OCI-LY3 (cell line): ENCODE measurements around the gene DUSP16.

Experiments used
- H2AFZ ChIP-seq: fragments of 200-600, 300-600 bp; shearing (Covaris generic); 2 replicates; pipeline ENCODE4 v1.6.0; 2014; ENCODE audit warnings: antibody characterized with exemption, low read depth, low read length
- H3K27ac ChIP-seq: fragments of 200-600, 300-600 bp; sonication (generic); 2 replicates; pipeline ENCODE4 v1.5.1; 2014; ENCODE audit warnings: mild to moderate bottlenecking, low read length, moderate library complexity, mixed read lengths
- H3K27me3 ChIP-seq: fragments of 200-600, 300-600 bp; sonication (generic); 2 replicates; pipeline ENCODE4 v1.6.1; 2014; ENCODE audit warnings: low read depth, low read length, mixed read lengths
- H3K36me3 ChIP-seq: fragments of 200-600, 300-600 bp; sonication (generic); replicated peaks from 2 replicates; pipeline ENCODE3; 2014; ENCODE audit warnings: low read depth, low read length, mixed read lengths
- H3K4me1 ChIP-seq: fragments of 300-600, 200-600 bp; sonication (generic); 2 replicates; pipeline ENCODE4 v1.6.1; 2014; ENCODE audit warnings: low read length, mixed read lengths
- H3K4me2 ChIP-seq: fragments of 200-600, 300-600 bp; sonication (generic); 2 replicates; pipeline ENCODE4 v1.6.1; 2014; ENCODE audit warnings: low read length, mixed read lengths
- H3K4me3 ChIP-seq: fragments of 300-600, 200-600 bp; sonication (generic); 2 replicates; pipeline ENCODE4 v1.5.1; 2014; ENCODE audit warnings: antibody characterized with exemption, mild to moderate bottlenecking, low read length, moderate library complexity
- H3K79me2 ChIP-seq: fragments of 300-600, 200-600 bp; shearing (Covaris generic); 2 replicates; pipeline ENCODE4 v1.6.1; 2014; ENCODE audit warnings: mild to moderate bottlenecking, low read length, mixed read lengths
- H3K9ac ChIP-seq: fragments of 300-600, 200-600 bp; shearing (Covaris generic); 2 replicates; pipeline ENCODE4 v1.6.0; 2014; ENCODE audit warnings: mild to moderate bottlenecking, low read length, moderate library complexity
- H3K9me3 ChIP-seq: fragments of 200-600, 300-600 bp; shearing (Covaris generic); 2 replicates; pipeline ENCODE4 v1.6.1; 2014; ENCODE audit warnings: low read length, mixed read lengths; ENCODE audit not compliant: insufficient read depth
- H4K20me1 ChIP-seq: fragments of 200-600, 300-600 bp; sonication (generic); 2 replicates; pipeline ENCODE4 v1.6.1; 2016; ENCODE audit warnings: low read length, mixed read lengths; ENCODE audit not compliant: insufficient read depth
- EZH2phosphoT487 ChIP-seq: fragments of 200-600 bp; shearing (Covaris generic); IDR thresholded peaks from 2 replicates; pipeline ENCODE4 v1.6.1; 2018; ENCODE audit warnings: antibody characterized with exemption, mixed run types, low read depth
- TF ChIP-seq, protein P1 (sequence below): fragments of 200-600, 300-600 bp; sonication (generic); IDR thresholded peaks from 2 replicates; pipeline ENCODE4 v1.5.1; 2014; ENCODE audit warnings: antibody characterized with exemption, low read length, low read depth

Gene DUSP16

DNA sequence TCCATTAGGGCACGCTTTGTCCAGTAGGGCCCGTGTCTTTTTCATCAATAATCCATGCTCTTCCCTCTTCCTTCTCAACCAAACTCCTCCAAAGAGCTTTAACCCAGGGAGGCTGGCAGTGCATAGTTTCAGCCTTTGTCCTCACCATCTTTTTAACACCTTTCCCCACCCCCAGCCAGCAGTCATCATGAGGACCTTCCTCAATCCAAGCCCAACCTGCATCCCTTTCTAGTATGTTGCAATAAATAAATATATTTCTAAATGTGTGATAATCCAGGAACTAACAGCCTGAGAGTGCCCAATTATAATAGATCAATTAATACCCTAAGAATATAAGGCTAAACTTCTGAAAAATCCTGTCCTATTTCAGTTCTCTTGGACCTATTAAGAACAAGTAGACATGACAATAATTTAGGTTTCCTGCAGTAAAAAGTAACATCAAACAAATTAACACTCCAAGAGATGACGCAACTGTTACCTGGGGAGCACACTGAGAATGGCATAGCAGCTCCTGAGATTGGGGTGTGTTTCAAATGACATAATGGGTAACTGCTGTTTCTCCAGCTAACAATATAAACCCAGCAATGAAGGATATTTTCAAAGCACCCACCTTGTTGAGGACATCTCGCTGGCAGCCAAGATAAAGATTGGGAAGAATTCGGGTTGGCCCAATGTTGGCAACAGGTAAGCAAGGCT is 62.6 kb downstream of the DUSP16 start:
- no peaks in the 10 kb centered on the region for H3K79me2 ChIP-seq
- H3K36me3 ChIP-seq = no peaks in the 10 kb centered on the region
- no peaks in the 10 kb centered on the region for H3K9me3 ChIP-seq
- no peak overlapping the region for H2AFZ ChIP-seq
- H3K27me3 ChIP-seq = no peaks in the 10 kb centered on the region
- TF ChIP-seq, protein P1, sequence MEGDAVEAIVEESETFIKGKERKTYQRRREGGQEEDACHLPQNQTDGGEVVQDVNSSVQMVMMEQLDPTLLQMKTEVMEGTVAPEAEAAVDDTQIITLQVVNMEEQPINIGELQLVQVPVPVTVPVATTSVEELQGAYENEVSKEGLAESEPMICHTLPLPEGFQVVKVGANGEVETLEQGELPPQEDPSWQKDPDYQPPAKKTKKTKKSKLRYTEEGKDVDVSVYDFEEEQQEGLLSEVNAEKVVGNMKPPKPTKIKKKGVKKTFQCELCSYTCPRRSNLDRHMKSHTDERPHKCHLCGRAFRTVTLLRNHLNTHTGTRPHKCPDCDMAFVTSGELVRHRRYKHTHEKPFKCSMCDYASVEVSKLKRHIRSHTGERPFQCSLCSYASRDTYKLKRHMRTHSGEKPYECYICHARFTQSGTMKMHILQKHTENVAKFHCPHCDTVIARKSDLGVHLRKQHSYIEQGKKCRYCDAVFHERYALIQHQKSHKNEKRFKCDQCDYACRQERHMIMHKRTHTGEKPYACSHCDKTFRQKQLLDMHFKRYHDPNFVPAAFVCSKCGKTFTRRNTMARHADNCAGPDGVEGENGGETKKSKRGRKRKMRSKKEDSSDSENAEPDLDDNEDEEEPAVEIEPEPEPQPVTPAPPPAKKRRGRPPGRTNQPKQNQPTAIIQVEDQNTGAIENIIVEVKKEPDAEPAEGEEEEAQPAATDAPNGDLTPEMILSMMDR = no peak
- TF ChIP-seq EZH2phosphoT487 = no peak
- peaks cover 25% of the 10 kb centered on the region for H3K4me1 ChIP-seq
- H4K20me1 ChIP-seq = no peaks in the 10 kb centered on the region
- H3K4me3 ChIP-seq = no peak overlapping the region
- no peak overlapping the region for H3K27ac ChIP-seq
- no peak overlapping the region for H3K9ac ChIP-seq
- no peak overlapping the region for H3K4me2 ChIP-seq

DNA sequence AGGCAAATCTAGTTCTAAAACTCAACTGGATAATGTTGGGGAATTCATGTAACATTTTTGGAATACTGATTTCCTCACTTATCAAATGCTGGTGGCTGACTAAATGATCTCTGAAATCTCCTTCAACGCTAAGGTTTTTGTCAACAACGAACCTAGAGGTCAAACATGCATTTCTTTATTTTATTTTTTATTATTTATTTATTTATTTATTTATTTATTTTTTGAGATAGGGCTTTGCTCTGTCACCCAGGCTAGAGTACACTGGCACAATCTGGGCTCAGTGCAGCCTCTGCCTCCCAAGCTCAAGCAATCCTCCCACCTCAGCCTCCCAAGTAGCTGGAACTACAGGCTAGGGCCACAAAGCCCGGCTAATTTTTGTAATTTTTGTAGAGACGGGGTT is 64.5 kb downstream of the DUSP16 start:
- Histone ChIP-seq H3K79me2 (no peaks in the 10 kb centered on the region), H3K9ac (no peak overlapping the region), H3K4me1 (peaks cover 15% of the 10 kb centered on the region), H3K9me3 (no peaks in the 10 kb centered on the region), H3K27ac (no peak overlapping the region), H3K4me2 (no peak overlapping the region), H3K27me3 (no peaks in the 10 kb centered on the region), H2AFZ (no peak overlapping the region), H3K36me3 (no peaks in the 10 kb centered on the region), H3K4me3 (no peak overlapping the region), H4K20me1 (no peaks in the 10 kb centered on the region)
- TF ChIP-seq, protein P1 = no peak
- no peak for TF ChIP-seq EZH2phosphoT487

DNA sequence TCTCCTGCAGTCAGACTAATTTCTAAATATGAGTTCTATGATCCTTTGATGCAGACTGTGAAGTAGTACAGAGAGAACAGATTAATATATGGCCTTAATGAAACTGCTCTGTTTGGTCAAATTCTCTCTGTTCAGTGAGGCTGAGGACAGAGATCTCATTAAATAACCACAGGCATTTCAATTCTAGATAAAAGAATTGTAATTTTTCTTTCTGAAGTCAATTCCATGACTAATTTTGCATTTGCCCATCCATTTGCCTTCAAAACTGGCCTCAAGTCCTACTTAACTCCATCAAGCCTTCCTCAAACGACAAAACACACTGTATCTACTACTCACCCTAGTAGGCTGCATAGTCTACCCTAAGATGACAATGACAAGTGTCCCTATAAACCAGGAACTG is 67.1 kb downstream of the DUSP16 start:
- Histone ChIP-seq H3K9me3 (no peaks in the 10 kb centered on the region), H3K36me3 (no peaks in the 10 kb centered on the region), H3K27ac (no peak overlapping the region), H3K27me3 (no peaks in the 10 kb centered on the region), H2AFZ (no peak overlapping the region), H3K9ac (no peak overlapping the region), H3K4me3 (no peak overlapping the region), H4K20me1 (no peaks in the 10 kb centered on the region), H3K4me2 (no peak overlapping the region), H3K4me1 (peaks cover under 1% of the 10 kb centered on the region), H3K79me2 (no peaks in the 10 kb centered on the region)
- TF ChIP-seq, protein P1 = no peak
- TF ChIP-seq EZH2phosphoT487 = no peak

DNA sequence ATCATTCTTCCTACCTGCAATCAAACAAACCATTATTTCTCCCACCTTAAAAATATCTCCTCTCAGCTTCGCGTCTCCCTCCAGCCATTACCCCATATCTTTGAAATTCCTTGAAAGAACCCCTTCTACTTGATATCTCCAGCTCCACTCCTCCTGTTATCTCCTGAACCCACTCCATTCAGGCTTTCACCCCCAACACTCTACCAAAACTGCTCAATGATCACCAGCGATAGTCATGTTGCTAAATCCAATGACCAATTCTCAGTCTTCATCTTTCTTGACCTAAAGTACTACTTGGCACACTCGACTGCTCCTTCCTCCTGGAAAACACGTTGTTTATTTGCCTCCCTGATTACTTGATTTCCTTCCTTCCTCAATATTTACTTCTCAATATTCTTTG is 70.1 kb downstream of the DUSP16 start:
- no peak overlapping the region for H2AFZ ChIP-seq
- no peaks in the 10 kb centered on the region for H3K79me2 ChIP-seq
- no peaks in the 10 kb centered on the region for H3K27me3 ChIP-seq
- H3K27ac ChIP-seq = no peak overlapping the region
- H3K4me3 ChIP-seq = no peak overlapping the region
- no peaks in the 10 kb centered on the region for H3K4me1 ChIP-seq
- no peaks in the 10 kb centered on the region for H4K20me1 ChIP-seq
- no peaks in the 10 kb centered on the region for H3K36me3 ChIP-seq
- H3K9me3 ChIP-seq = no peaks in the 10 kb centered on the region
- no peak overlapping the region for H3K4me2 ChIP-seq
- H3K9ac ChIP-seq = no peak overlapping the region
- TF ChIP-seq, protein P1 = no peak
- no peak for TF ChIP-seq EZH2phosphoT487
